ENCODE results near the gene ARHGAP1. TPM values are rescaled to one million over a fixed set of nuclear protein-coding genes. Genes with fewer than 3 reads are reported as not detected.

Gene ARHGAP1
- total and polyA plus RNA-seq, 2 of the 13 experiments (the other 11 are each of a cell fraction or from before 2014, with no cell fraction given), result 18.6 to 30.3 TPM

DNA sequence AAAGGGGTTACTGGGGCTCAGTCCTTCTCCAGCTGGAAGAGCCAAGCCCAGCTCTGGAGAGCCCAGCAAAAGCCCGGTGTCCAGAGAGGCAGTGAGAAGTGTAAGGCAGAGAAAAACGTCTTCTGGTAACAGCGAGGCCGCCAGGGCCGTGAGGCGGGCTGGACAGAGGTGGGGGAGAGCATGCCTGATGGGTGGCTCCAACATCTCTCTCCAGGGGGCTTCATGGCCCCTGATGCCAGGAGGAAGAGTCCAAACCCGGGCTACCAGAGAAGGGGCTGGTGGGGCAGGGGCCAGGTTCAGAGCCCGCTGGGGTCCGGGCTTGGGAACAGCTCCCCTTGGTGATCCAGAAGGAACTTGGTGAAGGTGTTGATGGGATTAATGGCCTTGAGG lies 21.7 kb downstream of the ARHGAP1 start:
- peaks cover 27 to 50% of the 10 kb centered on the region in 2 experiments for H3K36me3 ChIP-seq (replicated peaks in 1 of 2; ENCODE audit: control insufficient read depth in 1 of 2, insufficient read depth in 2 of 2, low read length in 2 of 2)
- H3K9ac ChIP-seq (ENCODE audit: insufficient read depth, low read depth, low read length), result no peak overlapping the region
- CTCF ChIA-PET (ENCODE audit: low intra/inter-chr PET ratio, low total read pairs), result no interaction called here
- POLR2A ChIA-PET, result interaction anchor here (1.0 to 1.1 kb wide), 2 partner anchors 41 to 64 kb away, joined by 4 read pairs; partner anchors contain the start of gene F2
- H3K4me2 ChIP-seq (ENCODE audit: low read depth, low read length), result no peak overlapping the region
- TF ChIP-seq ISL2 (CRISPR knock-in tag; IDR thresholded peaks at IDR 0.05) (no peak), ZNF615 (CRISPR knock-in tag; IDR thresholded peaks at IDR 0.05; ENCODE audit: borderline replicate concordance) (no peak), ZZZ3 (CRISPR knock-in tag; IDR thresholded peaks at IDR 0.05; ENCODE audit: borderline replicate concordance) (no peak), ZNF572 (CRISPR knock-in tag; IDR thresholded peaks at IDR 0.05) (no peak), ZNF20 (CRISPR knock-in tag; IDR thresholded peaks at IDR 0.05) (no peak), JUND (CRISPR knock-in tag; IDR thresholded peaks at IDR 0.05) (no peak), ZFP36 (IDR thresholded peaks at IDR 0.05; ENCODE audit: borderline replicate concordance, low read depth, low read length, partially characterized antibody) (no peak), ZNF496 (CRISPR knock-in tag; IDR thresholded peaks at IDR 0.05; ENCODE audit: insufficient replicate concordance) (no peak), ARNTL (CRISPR knock-in tag; IDR thresholded peaks at IDR 0.05) (no peak)
- TF ChIP-seq, protein P1, sequence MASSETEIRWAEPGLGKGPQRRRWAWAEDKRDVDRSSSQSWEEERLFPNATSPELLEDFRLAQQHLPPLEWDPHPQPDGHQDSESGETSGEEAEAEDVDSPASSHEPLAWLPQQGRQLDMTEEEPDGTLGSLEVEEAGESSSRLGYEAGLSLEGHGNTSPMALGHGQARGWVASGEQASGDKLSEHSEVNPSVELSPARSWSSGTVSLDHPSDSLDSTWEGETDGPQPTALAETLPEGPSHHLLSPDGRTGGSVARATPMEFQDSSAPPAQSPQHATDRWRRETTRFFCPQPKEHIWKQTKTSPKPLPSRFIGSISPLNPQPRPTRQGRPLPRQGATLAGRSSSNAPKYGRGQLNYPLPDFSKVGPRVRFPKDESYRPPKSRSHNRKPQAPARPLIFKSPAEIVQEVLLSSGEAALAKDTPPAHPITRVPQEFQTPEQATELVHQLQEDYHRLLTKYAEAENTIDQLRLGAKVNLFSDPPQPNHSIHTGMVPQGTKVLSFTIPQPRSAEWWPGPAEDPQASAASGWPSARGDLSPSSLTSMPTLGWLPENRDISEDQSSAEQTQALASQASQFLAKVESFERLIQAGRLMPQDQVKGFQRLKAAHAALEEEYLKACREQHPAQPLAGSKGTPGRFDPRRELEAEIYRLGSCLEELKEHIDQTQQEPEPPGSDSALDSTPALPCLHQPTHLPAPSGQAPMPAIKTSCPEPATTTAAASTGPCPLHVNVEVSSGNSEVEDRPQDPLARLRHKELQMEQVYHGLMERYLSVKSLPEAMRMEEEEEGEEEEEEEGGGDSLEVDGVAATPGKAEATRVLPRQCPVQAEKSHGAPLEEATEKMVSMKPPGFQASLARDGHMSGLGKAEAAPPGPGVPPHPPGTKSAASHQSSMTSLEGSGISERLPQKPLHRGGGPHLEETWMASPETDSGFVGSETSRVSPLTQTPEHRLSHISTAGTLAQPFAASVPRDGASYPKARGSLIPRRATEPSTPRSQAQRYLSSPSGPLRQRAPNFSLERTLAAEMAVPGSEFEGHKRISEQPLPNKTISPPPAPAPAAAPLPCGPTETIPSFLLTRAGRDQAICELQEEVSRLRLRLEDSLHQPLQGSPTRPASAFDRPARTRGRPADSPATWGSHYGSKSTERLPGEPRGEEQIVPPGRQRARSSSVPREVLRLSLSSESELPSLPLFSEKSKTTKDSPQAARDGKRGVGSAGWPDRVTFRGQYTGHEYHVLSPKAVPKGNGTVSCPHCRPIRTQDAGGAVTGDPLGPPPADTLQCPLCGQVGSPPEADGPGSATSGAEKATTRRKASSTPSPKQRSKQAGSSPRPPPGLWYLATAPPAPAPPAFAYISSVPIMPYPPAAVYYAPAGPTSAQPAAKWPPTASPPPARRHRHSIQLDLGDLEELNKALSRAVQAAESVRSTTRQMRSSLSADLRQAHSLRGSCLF (CRISPR knock-in tag; IDR thresholded peaks at IDR 0.05; ENCODE audit: borderline replicate concordance), result no peak
- TF ChIP-seq, protein P2, sequence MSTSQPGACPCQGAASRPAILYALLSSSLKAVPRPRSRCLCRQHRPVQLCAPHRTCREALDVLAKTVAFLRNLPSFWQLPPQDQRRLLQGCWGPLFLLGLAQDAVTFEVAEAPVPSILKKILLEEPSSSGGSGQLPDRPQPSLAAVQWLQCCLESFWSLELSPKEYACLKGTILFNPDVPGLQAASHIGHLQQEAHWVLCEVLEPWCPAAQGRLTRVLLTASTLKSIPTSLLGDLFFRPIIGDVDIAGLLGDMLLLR (CRISPR knock-in tag; IDR thresholded peaks at IDR 0.05), result no peak
- TF ChIP-seq, protein P3, sequence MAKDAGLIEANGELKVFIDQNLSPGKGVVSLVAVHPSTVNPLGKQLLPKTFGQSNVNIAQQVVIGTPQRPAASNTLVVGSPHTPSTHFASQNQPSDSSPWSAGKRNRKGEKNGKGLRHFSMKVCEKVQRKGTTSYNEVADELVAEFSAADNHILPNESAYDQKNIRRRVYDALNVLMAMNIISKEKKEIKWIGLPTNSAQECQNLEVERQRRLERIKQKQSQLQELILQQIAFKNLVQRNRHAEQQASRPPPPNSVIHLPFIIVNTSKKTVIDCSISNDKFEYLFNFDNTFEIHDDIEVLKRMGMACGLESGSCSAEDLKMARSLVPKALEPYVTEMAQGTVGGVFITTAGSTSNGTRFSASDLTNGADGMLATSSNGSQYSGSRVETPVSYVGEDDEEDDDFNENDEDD (CRISPR knock-in tag; IDR thresholded peaks at IDR 0.05; ENCODE audit: borderline replicate concordance), result no peak
- no peak overlapping the region for H3K27ac ChIP-seq (ENCODE audit: extremely low read length, insufficient read depth, low read length)
- in situ Hi-C loops (cut with HindIII; ENCODE audit: extremely low pct_ligation_motif_present, low pct_unique_long_range_greater_than_20kb), result no loop called here
- WGBS (ENCODE audit: low lambda C conversion rate), result 96% methylated on average over 9 of the region's 9 CpGs
- H2AFZ ChIP-seq (ENCODE audit: low read length), result no peak overlapping the region
- H3K4me3 ChIP-seq (replicated peaks in 1 of 3; ENCODE audit: insufficient read depth in 1 of 3, low read depth in 2 of 3, low read length in 3 of 3), result no peak overlapping the region
- H3K27me3 ChIP-seq (ENCODE audit: control insufficient read depth in 1 of 2, insufficient read depth in 2 of 2, low read length in 2 of 2), result no peaks in the 10 kb centered on the region
- H3K4me1 ChIP-seq (ENCODE audit: insufficient read depth, low read length), result peaks cover 27% of the 10 kb centered on the region
- FAIRE-seq (no peak), ATAC-seq (no peak), DNase-seq (ENCODE audit: low spot score) (no peak)
- no peaks in the 10 kb centered on the region for H3K9me3 ChIP-seq (ENCODE audit: low read length)
- H3K79me2 ChIP-seq (ENCODE audit: insufficient read depth, low read length), result no peaks in the 10 kb centered on the region
- intact Hi-C loops (cut with micrococcal nuclease; ENCODE audit: unreplicated experiment), result no loop called here
- H4K20me1 ChIP-seq (ENCODE audit: insufficient read depth, low read length), result no peaks in the 10 kb centered on the region
- no TSS peak for BruUV-seq (replicated peaks)

Measured in HepG2 (cell line).